ENCODE measurements around the gene ZNF638.

The ZNF638 gene

GRCh38 chr2:71388214-71388613 is 56.6 kb downstream of the ZNF638 start:
- TF ChIP-seq TAF1 (IDR thresholded peaks at IDR 0.05; ENCODE audit: borderline replicate concordance, insufficient read depth, low read length) = no peak
- TF ChIP-seq SIN3A (IDR thresholded peaks at IDR 0.05; ENCODE audit: borderline replicate concordance, insufficient read depth, low read length) = no peak
- TF ChIP-seq REST (IDR thresholded peaks at IDR 0.05; ENCODE audit: insufficient read depth in 1 of 2, low read depth in 2 of 2, low read length in 2 of 2) = no peak
- TF ChIP-seq FOXP2 (optimal IDR thresholded peaks at IDR 0.05; ENCODE audit: borderline replicate concordance, extremely low read depth, extremely low read length, insufficient read depth) = no peak
- TF ChIP-seq POLR2AphosphoS5 (IDR thresholded peaks at IDR 0.05; ENCODE audit: low read depth, low read length) = no peak

- TF ChIP-seq SIN3A (IDR thresholded peaks at IDR 0.05; ENCODE audit: borderline replicate concordance, insufficient read depth, low read length) (no peak), FOXP2 (optimal IDR thresholded peaks at IDR 0.05; ENCODE audit: borderline replicate concordance, extremely low read depth, extremely low read length, insufficient read depth) (no peak), POLR2AphosphoS5 (IDR thresholded peaks at IDR 0.05; ENCODE audit: low read depth, low read length) (no peak), REST (IDR thresholded peaks at IDR 0.05; ENCODE audit: insufficient read depth in 1 of 2, low read depth in 2 of 2, low read length in 2 of 2) (no peak), TAF1 (IDR thresholded peaks at IDR 0.05; ENCODE audit: borderline replicate concordance, insufficient read depth, low read length) (no peak)
Observed at GRCh38 chr2:71389384-71390072, 57.9 kb downstream of the ZNF638 start.

GRCh38 chr2:71393216-71393615 is 61.6 kb downstream of the ZNF638 start:
- TF ChIP-seq SIN3A (IDR thresholded peaks at IDR 0.05; ENCODE audit: borderline replicate concordance, insufficient read depth, low read length) (no peak), TAF1 (IDR thresholded peaks at IDR 0.05; ENCODE audit: borderline replicate concordance, insufficient read depth, low read length) (no peak), REST (IDR thresholded peaks at IDR 0.05; ENCODE audit: insufficient read depth in 1 of 2, low read depth in 2 of 2, low read length in 2 of 2) (no peak), POLR2AphosphoS5 (IDR thresholded peaks at IDR 0.05; ENCODE audit: low read depth, low read length) (no peak), FOXP2 (optimal IDR thresholded peaks at IDR 0.05; ENCODE audit: borderline replicate concordance, extremely low read depth, extremely low read length, insufficient read depth) (no peak)

- TF ChIP-seq SIN3A (IDR thresholded peaks at IDR 0.05; ENCODE audit: borderline replicate concordance, insufficient read depth, low read length) (no peak), FOXP2 (optimal IDR thresholded peaks at IDR 0.05; ENCODE audit: borderline replicate concordance, extremely low read depth, extremely low read length, insufficient read depth) (no peak), REST (IDR thresholded peaks at IDR 0.05; ENCODE audit: insufficient read depth in 1 of 2, low read depth in 2 of 2, low read length in 2 of 2) (no peak), POLR2AphosphoS5 (IDR thresholded peaks at IDR 0.05; ENCODE audit: low read depth, low read length) (no peak), TAF1 (IDR thresholded peaks at IDR 0.05; ENCODE audit: borderline replicate concordance, insufficient read depth, low read length) (no peak)
Observed at GRCh38 chr2:71395471-71395870, 63.9 kb downstream of the ZNF638 start.
